H1 (cell line): ENCODE results near the gene ADGRG2. TPM values are rescaled to one million over a fixed set of nuclear protein-coding genes. Genes with fewer than 3 reads are reported as not detected.

Experiments used
- CTCF ChIA-PET: fragments of 300-600 bp; sonication (Branson Sonifier 250); formaldehyde crosslinking; loops from one replicate; lab custom pipeline; 2021; ENCODE audit not compliant: partially characterized antibody; lab: Charles Lee
- POLR2A ChIA-PET: fragments of 300-600 bp; sonication (Branson Sonifier 250); formaldehyde crosslinking; loops from one replicate; lab custom pipeline; 2021; ENCODE audit warnings: inconsistent platforms; ENCODE audit not compliant: partially characterized antibody; lab: Charles Lee
- DNase-seq, 2 experiments: peaks; one replicate each; pipeline versions ENCODE4 v3.0.0 to v3.0.0-alpha.2; 2010 to 2022; ENCODE audit warnings: low spot score in 2 of 2, low read depth in 1 of 2, mixed read lengths in 1 of 2
- FAIRE-seq: peaks from 2 replicates; lab custom pipeline; 2011; peaks lifted over from hg19 to GRCh38; lab: Jason Lieb, UNC
- H2AFZ ChIP-seq: 2 replicates; pipeline ENCODE4 v1.8.1; 2012; ENCODE audit warnings: low read length, inconsistent platforms
- H2AK5ac ChIP-seq: 2 replicates; pipeline ENCODE4 v1.6.1; 2013; ENCODE audit warnings: low read depth, low read length
- H2BK120ac ChIP-seq: replicated peaks from 2 replicates; pipeline ENCODE3; 2013; ENCODE audit warnings: low read depth, low read length, inconsistent platforms
- H2BK12ac ChIP-seq: 2 replicates; pipeline ENCODE4 v1.6.1; 2013; ENCODE audit warnings: low read depth, low read length
- H2BK15ac ChIP-seq: 2 replicates; pipeline ENCODE4 v1.6.1; 2013; ENCODE audit warnings: low read length
- H2BK20ac ChIP-seq: 2 replicates; pipeline ENCODE4 v1.6.1; 2013; ENCODE audit warnings: low read length
- H2BK5ac ChIP-seq: 2 replicates; pipeline ENCODE4 v1.6.1; 2013; ENCODE audit warnings: low read depth, low read length
- H3K14ac ChIP-seq: 2 replicates; pipeline ENCODE4 v1.6.1; 2013; ENCODE audit warnings: inconsistent platforms; ENCODE audit not compliant: insufficient read length
- H3K18ac ChIP-seq: 2 replicates; pipeline ENCODE4 v1.6.1; 2013; ENCODE audit warnings: low read length; ENCODE audit errors: extremely low read depth
- H3K23ac ChIP-seq: 2 replicates; pipeline ENCODE4 v1.6.1; 2013; ENCODE audit warnings: inconsistent platforms; ENCODE audit not compliant: insufficient read length
- H3K23me2 ChIP-seq: 2 replicates; pipeline ENCODE4 v1.6.1; 2013; ENCODE audit warnings: low read depth, low read length
- H3K27ac ChIP-seq: 2 replicates; pipeline ENCODE4 v1.6.1; 2011; ENCODE audit warnings: low read depth, low read length, inconsistent platforms
- H3K27me3 ChIP-seq, 4 experiments: replicated peaks in 1 of 4; 1 replicate in 1 of 4; 2 replicates in 3 of 4; pipeline versions ENCODE4 v1.6.1 to v1.8.1; 2011 to 2013; ENCODE audit warnings: low read length in 3 of 4, mild to moderate bottlenecking in 3 of 4, inconsistent platforms in 2 of 4, mixed read lengths in 2 of 4, moderate library complexity in 1 of 4; ENCODE audit not compliant: control insufficient read depth in 3 of 4, insufficient read depth in 3 of 4; ENCODE audit errors: extremely low read depth in 1 of 4
- H3K36me3 ChIP-seq, 4 experiments: 2 replicates each; pipeline versions ENCODE4 v1.6.1 to v1.8.1; 2011 to 2013; ENCODE audit warnings: mild to moderate bottlenecking in 4 of 4, low read length in 3 of 4, moderate library complexity in 2 of 4, control low read depth in 1 of 4, inconsistent platforms in 1 of 4; ENCODE audit not compliant: insufficient read depth in 4 of 4, control insufficient read depth in 2 of 4
- H3K4ac ChIP-seq: replicated peaks from 2 replicates; pipeline ENCODE3; 2013; ENCODE audit warnings: low read length, low read depth, mixed read lengths, inconsistent platforms; ENCODE audit not compliant: insufficient read length
- H3K4me1 ChIP-seq, 4 experiments: replicated peaks in 1 of 4; 1 replicate in 1 of 4; 2 replicates in 3 of 4; pipeline versions ENCODE4 v1.6.1 to v1.8.1; 2011 to 2013; ENCODE audit warnings: low read length in 3 of 4, inconsistent platforms in 2 of 4, mixed read lengths in 1 of 4; ENCODE audit not compliant: insufficient read depth in 4 of 4, control insufficient read depth in 3 of 4
- H3K4me2 ChIP-seq, 2 experiments: 2 replicates each; pipeline versions ENCODE4 v1.6.1 to v1.8.1; 2011 to 2013; ENCODE audit warnings: low read depth in 2 of 2, low read length in 2 of 2, control low read depth in 1 of 2, inconsistent platforms in 1 of 2, mild to moderate bottlenecking in 1 of 2; ENCODE audit not compliant: insufficient read depth in 1 of 2
- H3K4me3 ChIP-seq, 4 experiments: fragments of 200-600, 300-600 bp in 1 of 4; sonication (generic), shearing (Covaris generic), sonication (Bioruptor Twin) in 1 of 4; 2 replicates each; pipeline versions ENCODE4 v1.5.1 to v1.8.1; 2011 to 2016; ENCODE audit warnings: low read length in 4 of 4, low read depth in 3 of 4, control low read depth in 2 of 4, inconsistent platforms in 2 of 4, mild to moderate bottlenecking in 2 of 4, mixed read lengths in 1 of 4, moderate library complexity in 1 of 4; ENCODE audit not compliant: insufficient read depth in 2 of 4; ENCODE audit errors: extremely low read depth in 1 of 4
- H3K56ac ChIP-seq: replicated peaks from 2 replicates; pipeline ENCODE3; 2013; ENCODE audit warnings: low read depth, mild to moderate bottlenecking, mixed read lengths, low read length, inconsistent platforms; ENCODE audit not compliant: insufficient read length
- H3K79me1 ChIP-seq: 2 replicates; pipeline ENCODE4 v1.6.1; 2013; ENCODE audit warnings: low read depth, low read length, control low read depth
- H3K79me2 ChIP-seq, 2 experiments: 2 replicates each; pipeline versions ENCODE4 v1.6.1 to v1.8.1; 2012 to 2013; ENCODE audit warnings: low read length in 2 of 2, mild to moderate bottlenecking in 2 of 2, inconsistent platforms in 1 of 2; ENCODE audit not compliant: insufficient read depth in 2 of 2, control insufficient read depth in 1 of 2
- H3K9ac ChIP-seq, 4 experiments: replicated peaks in 1 of 4; 1 replicate in 1 of 4; 2 replicates in 3 of 4; pipeline versions ENCODE4 v1.6.1 to v1.8.1; 2011 to 2013; ENCODE audit warnings: low read depth in 3 of 4, low read length in 3 of 4, control low read depth in 2 of 4, mild to moderate bottlenecking in 2 of 4, moderate library complexity in 2 of 4, inconsistent platforms in 1 of 4; ENCODE audit errors: extremely low read depth in 1 of 4
- H3K9me3 ChIP-seq, 2 experiments: 2 replicates each; pipeline versions ENCODE4 v1.6.1 to v1.8.1; 2012 to 2013; ENCODE audit warnings: mild to moderate bottlenecking in 2 of 2, moderate library complexity in 2 of 2, control low read depth in 1 of 2, inconsistent platforms in 1 of 2, low read depth in 1 of 2, low read length in 1 of 2, mixed read lengths in 1 of 2; ENCODE audit not compliant: insufficient read depth in 2 of 2
- H4K20me1 ChIP-seq, 2 experiments: replicated peaks in 1 of 2; 2 replicates each; pipeline versions ENCODE3 to v1.8.1; 2011 to 2013; ENCODE audit warnings: inconsistent platforms in 2 of 2, low read length in 2 of 2, mild to moderate bottlenecking in 1 of 2; ENCODE audit not compliant: insufficient read depth in 2 of 2, control insufficient read depth in 1 of 2
- H4K5ac ChIP-seq: 2 replicates; pipeline ENCODE4 v1.6.1; 2013; ENCODE audit warnings: low read length, low read depth, mixed read lengths, inconsistent platforms; ENCODE audit not compliant: insufficient read length
- H4K8ac ChIP-seq: 2 replicates; pipeline ENCODE4 v1.8.0; 2013; ENCODE audit warnings: mild to moderate bottlenecking, moderate library complexity, low read length, inconsistent platforms; ENCODE audit not compliant: insufficient read depth; ENCODE audit errors: extremely low read depth
- H4K91ac ChIP-seq: replicated peaks from 2 replicates; pipeline ENCODE3; 2013; ENCODE audit warnings: low read length, mixed read lengths, inconsistent platforms; ENCODE audit not compliant: insufficient read length
- ATF2 ChIP-seq: IDR thresholded peaks from 2 replicates; pipeline ENCODE4 v1.6.1; 2012; ENCODE audit warnings: low read length, inconsistent platforms
- ATF3 ChIP-seq: IDR thresholded peaks from 2 replicates; pipeline ENCODE4 v1.6.1; 2011; ENCODE audit warnings: low read depth, mild to moderate bottlenecking, low read length; ENCODE audit not compliant: insufficient read depth
- BRCA1 ChIP-seq: IDR thresholded peaks from 2 replicates; pipeline ENCODE4 v1.6.1; 2012; ENCODE audit warnings: low read depth, low read length, improper control_type of control experiment
- CREB1 ChIP-seq: IDR thresholded peaks from 2 replicates; pipeline ENCODE4 v1.6.1; 2012; ENCODE audit warnings: inconsistent platforms
- JUN ChIP-seq: IDR thresholded peaks from 2 replicates; pipeline ENCODE4 v1.6.1; 2011; ENCODE audit warnings: low read depth, mild to moderate bottlenecking, improper control_type of control experiment, low read length
- NANOG ChIP-seq: IDR thresholded peaks from 2 replicates; pipeline ENCODE4 v1.6.1; 2011; ENCODE audit warnings: low read length, low read depth, mild to moderate bottlenecking, inconsistent platforms; ENCODE audit not compliant: insufficient read depth, poor library complexity, severe bottlenecking
- NRF1 ChIP-seq: IDR thresholded peaks from 2 replicates; pipeline ENCODE4 v1.6.1; 2011; ENCODE audit warnings: mild to moderate bottlenecking, low read depth, low read length, improper control_type of control experiment
- POLR2A ChIP-seq, 2 experiments: IDR thresholded peaks; 1 replicate in 1 of 2; 2 replicates in 1 of 2; pipeline ENCODE4 v1.6.1; 2011; ENCODE audit warnings: low read depth in 2 of 2, low read length in 2 of 2, mild to moderate bottlenecking in 2 of 2; ENCODE audit errors: control extremely low read depth in 1 of 2
- RNF2 ChIP-seq: fragments of 200-900, 300-1000 bp; sonication (generic); IDR thresholded peaks from 2 replicates; pipeline ENCODE4 v1.7.1; 2016; ENCODE audit warnings: borderline replicate concordance, low read depth, mild to moderate bottlenecking, antibody characterized with exemption, low read length; ENCODE audit not compliant: poor library complexity, severe bottlenecking; ENCODE audit errors: missing control alignments
- SIX5 ChIP-seq: IDR thresholded peaks from 2 replicates; pipeline ENCODE4 v1.6.1; 2011; ENCODE audit warnings: mild to moderate bottlenecking, low read depth, low read length
- WGBS, 2 experiments: shearing (Covaris generic) in 1 of 2; methylation state at CpG; one replicate each; pipeline versions ENCODE4 v1.1.6 to v1.1.7; 2013 to 2015; ENCODE audit warnings: low lambda C conversion rate in 2 of 2, mixed read lengths in 2 of 2, inconsistent platforms in 1 of 2, low coverage in 1 of 2, missing lambda C conversion rate in 1 of 2; ENCODE audit not compliant: insufficient replicate concordance in 2 of 2, insufficient coverage in 1 of 2, insufficient read length in 1 of 2; ENCODE audit errors: extremely low coverage in 1 of 2, missing lambda C conversion rate in 1 of 2; 5-methylcytosine and 5-hydroxymethylcytosine counted together
- polyA plus RNA-seq, 7 experiments: library from polyadenylated mRNA; depleted of rRNA in 3 of 7; stranded (reverse) in 5 of 7; unstranded in 2 of 7; fragments of >200 nt in 5 of 7; fragments of 200-250 nt in 2 of 7; gene quantifications; 1 replicate in 5 of 7; 2 replicates in 1 of 7; 4 replicates in 1 of 7; pipeline versions ENCODE4 v1.2.1 to v1.2.3, GENCODE V29; 2011 to 2013; ENCODE audit warnings: missing spikeins in 2 of 7, mixed read lengths in 2 of 7
- total RNA-seq: library from RNA; stranded (reverse); fragmentation: NEBNext Ultra II Directional; extraction: Animal tissue kit (Norgen Biotek cat#: 25700); gene quantifications from 2 replicates; pipeline ENCODE4 v1.2.1, GENCODE V29; 2021

ADGRG2 gene
- total and polyA plus RNA-seq, 2 of the 8 experiments (the other 6 are each of a cell fraction or from before 2014, with no cell fraction given), result 8.9 to 13.3 TPM

GRCh38 chrX:19162851-19163250 is 40.6 kb upstream of the ADGRG2 start:
- WGBS, 2 experiments, result 80% methylated on average over 3 of the region's 8 CpGs; no CpG with 5 or more reads in 1 of the 2 experiments

More at GRCh38 chrX:19162851-19163250, 40.6 kb upstream of the ADGRG2 start:
- Histone ChIP-seq H2BK12ac (no peak overlapping the region), H2BK20ac (no peak overlapping the region), H4K20me1 (no peaks in the 10 kb centered on the region), H3K4me2 (no peak overlapping the region), H3K27ac (no peak overlapping the region), H2AK5ac (no peak overlapping the region), H3K27me3 (no peaks in the 10 kb centered on the region), H3K79me1 (no peaks in the 10 kb centered on the region), H3K14ac (no peak overlapping the region), H3K18ac (no peak overlapping the region), H3K23ac (no peak overlapping the region), H4K8ac (no peak overlapping the region), H3K36me3 (no peaks in the 10 kb centered on the region), H3K4me3 (no peak overlapping the region), H3K4ac (no peak overlapping the region), H3K79me2 (no peaks in the 10 kb centered on the region), H4K5ac (no peak overlapping the region), H2AFZ (no peak overlapping the region), H2BK5ac (no peak overlapping the region), H2BK120ac (no peak overlapping the region), H3K9me3 (no peaks in the 10 kb centered on the region), H3K9ac (no peak overlapping the region), H3K4me1 (no peaks in the 10 kb centered on the region), H2BK15ac (no peak overlapping the region), H3K23me2 (no peaks in the 10 kb centered on the region), H4K91ac (no peak overlapping the region), H3K56ac (no peak overlapping the region)
- TF ChIP-seq NRF1 (no peak), NANOG (no peak), POLR2A (IDR thresholded peaks at IDR 0.05; ENCODE audit: control extremely low read depth in 1 of 2, low read depth in 2 of 2, low read length in 2 of 2) (no peak), BRCA1 (no peak), CREB1 (no peak), RNF2 (no peak), ATF2 (no peak), ATF3 (no peak), SIX5 (no peak), JUN (no peak)
- FAIRE-seq (no peak), DNase-seq (no peak)
- CTCF ChIA-PET, result no interaction called here
- POLR2A ChIA-PET, result no interaction called here
